C4-2B (cell line): ENCODE measurements around the gene TSC22D4.

Experiments used
- CTCF ChIP-seq: fragments of 450-650 bp; conservative IDR thresholded peaks from 2 replicates; pipeline ENCODE4 v1.5.1; 2017; ENCODE audit warnings: mild to moderate bottlenecking
- ZFX ChIP-seq: fragments of 450-650 bp; IDR thresholded peaks from 2 replicates; pipeline ENCODE4 v1.6.1; 2017

- TF ChIP-seq CTCF (no peak), ZFX (peak; percentile 67)
Measured at GRCh38 chr7:100429637-100430492, 49.1 kb downstream of the TSC22D4 start, which contains the start of gene MEPCE.
